Astrocyte (in vitro differentiated cells and primary cell): ENCODE data around the gene NXNL2. TPM values are rescaled to one million over a fixed set of nuclear protein-coding genes. Genes with fewer than 3 reads are reported as not detected.

ENCODE experiments used
- DNase-seq: peaks from one replicate; pipeline ENCODE4 v3.0.0-alpha.2; 2010; ENCODE audit warnings: low read depth
- FAIRE-seq: peaks from 2 replicates; lab custom pipeline; 2011; peaks lifted over from hg19 to GRCh38; lab: Jason Lieb, UNC
- H2AFZ ChIP-seq: 2 replicates; pipeline ENCODE4 v1.6.0; 2012; ENCODE audit warnings: low read depth, low read length, inconsistent platforms
- H3K27ac ChIP-seq: 2 replicates; pipeline ENCODE4 v1.5.1; 2011; ENCODE audit warnings: low read depth, low read length, inconsistent platforms
- H3K27me3 ChIP-seq: 2 replicates; pipeline ENCODE4 v1.6.0; 2011; ENCODE audit warnings: low read length, inconsistent platforms; ENCODE audit not compliant: insufficient read depth
- H3K36me3 ChIP-seq: 2 replicates; pipeline ENCODE4 v1.5.1; 2011; ENCODE audit warnings: low read length, inconsistent platforms; ENCODE audit not compliant: insufficient read depth
- H3K4me1 ChIP-seq: 2 replicates; pipeline ENCODE4 v1.5.1; 2011; ENCODE audit warnings: low read length, inconsistent platforms; ENCODE audit not compliant: insufficient read depth
- H3K4me2 ChIP-seq: 2 replicates; pipeline ENCODE4 v1.6.0; 2012; ENCODE audit warnings: low read length, inconsistent platforms
- H3K4me3 ChIP-seq: 2 replicates; pipeline ENCODE4 v1.5.1; 2011; ENCODE audit warnings: low read depth, mild to moderate bottlenecking, low read length, inconsistent platforms; ENCODE audit not compliant: insufficient read depth
- H3K79me2 ChIP-seq: 2 replicates; pipeline ENCODE4 v1.6.0; 2012; ENCODE audit warnings: mild to moderate bottlenecking, low read length, inconsistent platforms; ENCODE audit not compliant: insufficient read depth
- H3K9ac ChIP-seq: 2 replicates; pipeline ENCODE4 v1.6.0; 2012; ENCODE audit warnings: mild to moderate bottlenecking, low read length, inconsistent platforms
- H3K9me3 ChIP-seq: 2 replicates; pipeline ENCODE4 v1.5.1; 2012; ENCODE audit warnings: low read depth, mild to moderate bottlenecking, low read length, inconsistent platforms; ENCODE audit not compliant: insufficient read depth
- H4K20me1 ChIP-seq: 2 replicates; pipeline ENCODE4 v1.6.0; 2012; ENCODE audit warnings: low read length, inconsistent platforms; ENCODE audit not compliant: insufficient read depth
- H3K27ac Mint-ChIP-seq: one replicate; pipeline ENCODE4 v1.8.0; 2021; ENCODE audit warnings: mild to moderate bottlenecking, mixed read lengths; ENCODE audit not compliant: unreplicated experiment
- H3K27me3 Mint-ChIP-seq: one replicate; pipeline ENCODE4 v1.8.0; 2021; ENCODE audit warnings: low read depth, mixed read lengths; ENCODE audit not compliant: unreplicated experiment
- H3K36me3 Mint-ChIP-seq: one replicate; pipeline ENCODE4 v1.8.0; 2021; ENCODE audit warnings: low read depth, mixed read lengths; ENCODE audit not compliant: unreplicated experiment
- H3K4me1 Mint-ChIP-seq: one replicate; pipeline ENCODE4 v1.8.0; 2021; ENCODE audit warnings: low read depth, mixed read lengths; ENCODE audit not compliant: unreplicated experiment
- H3K4me3 Mint-ChIP-seq: one replicate; pipeline ENCODE4 v1.8.0; 2021; ENCODE audit warnings: mild to moderate bottlenecking, moderate library complexity, mixed read lengths; ENCODE audit not compliant: unreplicated experiment
- H3K9me3 Mint-ChIP-seq: one replicate; pipeline ENCODE4 v1.8.0; 2021; ENCODE audit warnings: mild to moderate bottlenecking, mixed read lengths; ENCODE audit not compliant: unreplicated experiment
- CTCF ChIP-seq: IDR thresholded peaks from 2 replicates; pipeline ENCODE4 v1.5.1; 2011; ENCODE audit warnings: low read depth, mild to moderate bottlenecking, inconsistent platforms, low read length, moderate library complexity; ENCODE audit not compliant: insufficient read depth
- EZH2 ChIP-seq: IDR thresholded peaks from 2 replicates; pipeline ENCODE4 v1.6.1; 2012; ENCODE audit warnings: mild to moderate bottlenecking, low read length, inconsistent platforms; ENCODE audit not compliant: insufficient read depth
- total RNA-seq: library from RNA; stranded (reverse); gene quantifications from 2 replicates; pipeline ENCODE4 v1.2.1, GENCODE V29; 2021

Gene NXNL2
- total RNA-seq, 1 donor from 2014 or later = 1.6 TPM

DNA sequence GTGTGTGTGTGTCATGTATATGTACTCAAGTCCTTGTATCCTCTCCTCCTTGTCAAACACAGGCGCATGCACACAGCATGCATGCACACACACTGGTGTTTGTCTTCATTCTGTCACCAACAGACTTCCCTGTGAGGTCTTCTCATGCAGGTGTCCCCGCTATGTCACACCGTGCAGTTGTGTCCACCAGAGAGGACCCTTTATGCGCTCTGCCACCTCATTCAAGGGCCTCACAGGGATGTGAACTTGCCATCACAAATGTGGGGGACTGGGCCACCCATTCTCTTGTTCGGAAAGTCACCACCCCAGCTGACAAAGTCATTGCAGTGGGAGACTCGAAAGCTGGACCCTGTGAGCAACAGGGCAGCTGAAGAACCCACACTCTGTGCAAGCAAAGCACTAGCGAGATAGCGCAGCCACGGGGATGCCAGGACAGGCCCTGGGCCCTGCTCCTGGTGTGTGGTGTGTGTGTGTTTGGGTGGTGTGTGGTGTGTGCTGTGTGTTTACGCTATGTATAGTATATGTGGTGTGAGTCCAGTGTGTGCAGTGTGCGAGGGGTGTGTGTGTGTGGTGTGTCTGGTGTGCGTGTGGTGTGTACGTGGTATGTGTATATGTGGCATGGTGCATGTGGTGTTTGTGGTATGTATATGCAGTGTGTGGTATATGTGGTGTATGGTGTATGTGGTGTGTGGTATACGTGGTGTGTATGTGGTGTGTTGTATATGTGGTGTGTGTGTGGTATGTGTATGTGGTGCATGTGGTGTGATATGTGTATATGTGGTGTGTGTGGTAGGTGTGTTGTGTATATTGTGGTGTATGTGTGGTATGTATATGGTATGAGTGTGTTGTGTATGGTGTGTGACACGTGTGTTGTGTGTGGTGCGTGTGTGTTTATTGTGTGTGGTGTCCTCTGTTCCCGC is 30.9 kb upstream of the NXNL2 start:
- H3K9ac ChIP-seq = no peak overlapping the region
- no peaks in the 10 kb centered on the region for H3K36me3 Mint-ChIP-seq
- H3K9me3 ChIP-seq = no peaks in the 10 kb centered on the region
- H3K27me3 ChIP-seq = no peaks in the 10 kb centered on the region
- H3K4me3 Mint-ChIP-seq = no peak overlapping the region
- H3K4me3 ChIP-seq = no peak overlapping the region
- no peak for TF ChIP-seq EZH2
- no peak for TF ChIP-seq CTCF
- H3K36me3 ChIP-seq = no peaks in the 10 kb centered on the region
- H3K27ac Mint-ChIP-seq = no peak overlapping the region
- H3K4me2 ChIP-seq = no peak overlapping the region
- peaks cover 2% of the 10 kb centered on the region for H3K27me3 Mint-ChIP-seq
- H3K4me1 Mint-ChIP-seq = no peaks in the 10 kb centered on the region
- no peak overlapping the region for H2AFZ ChIP-seq
- no peaks in the 10 kb centered on the region for H3K79me2 ChIP-seq
- FAIRE-seq = no peak
- no peak for DNase-seq
- no peak overlapping the region for H3K27ac ChIP-seq
- H3K4me1 ChIP-seq = no peaks in the 10 kb centered on the region
- H3K9me3 Mint-ChIP-seq = peaks cover 3% of the 10 kb centered on the region
- no peaks in the 10 kb centered on the region for H4K20me1 ChIP-seq

GRCh38 chr9:88508326-88508725 is 26.7 kb upstream of the NXNL2 start:
- H2AFZ ChIP-seq = no peak overlapping the region
- FAIRE-seq (no peak), DNase-seq (no peak)
- no peak overlapping the region for H3K4me2 ChIP-seq
- no peak overlapping the region for H3K27ac ChIP-seq
- TF ChIP-seq CTCF (no peak), EZH2 (no peak)
- peaks cover 2% of the 10 kb centered on the region for H3K27me3 Mint-ChIP-seq
- no peak overlapping the region for H3K9ac ChIP-seq
- no peaks in the 10 kb centered on the region for H3K36me3 Mint-ChIP-seq
- H4K20me1 ChIP-seq = no peaks in the 10 kb centered on the region
- no peaks in the 10 kb centered on the region for H3K79me2 ChIP-seq
- no peaks in the 10 kb centered on the region for H3K36me3 ChIP-seq
- H3K4me1 ChIP-seq = no peaks in the 10 kb centered on the region
- H3K4me1 Mint-ChIP-seq = no peaks in the 10 kb centered on the region
- no peak overlapping the region for H3K4me3 ChIP-seq
- H3K9me3 ChIP-seq = no peaks in the 10 kb centered on the region
- no peak overlapping the region for H3K27ac Mint-ChIP-seq
- H3K9me3 Mint-ChIP-seq = peaks cover 3% of the 10 kb centered on the region
- no peak overlapping the region for H3K4me3 Mint-ChIP-seq
- no peaks in the 10 kb centered on the region for H3K27me3 ChIP-seq

DNA sequence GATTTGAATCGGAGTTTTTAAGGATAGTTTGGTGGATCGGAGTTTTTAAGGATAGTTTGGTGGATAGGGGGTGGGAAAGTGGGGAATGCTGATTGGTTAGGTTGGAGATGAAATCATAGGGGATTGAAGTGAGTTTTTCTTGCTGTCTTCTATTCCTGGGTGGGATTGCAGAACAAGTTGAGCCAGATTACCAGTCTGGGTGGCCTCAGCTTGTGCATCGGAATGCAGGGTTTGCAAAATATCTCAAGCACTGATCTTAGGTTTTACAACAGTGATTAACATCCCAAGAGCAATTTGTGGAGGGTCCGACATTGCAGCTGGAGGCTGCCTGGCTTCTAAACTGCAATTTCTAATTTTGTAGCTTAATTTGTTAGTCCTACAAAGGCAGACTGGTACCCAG is 23.1 kb upstream of the NXNL2 start:
- no peak overlapping the region for H3K4me3 Mint-ChIP-seq
- Histone ChIP-seq H3K79me2 (no peaks in the 10 kb centered on the region), H3K9me3 (no peaks in the 10 kb centered on the region), H3K27me3 (no peaks in the 10 kb centered on the region), H3K36me3 (no peaks in the 10 kb centered on the region), H3K4me3 (no peak overlapping the region), H3K4me1 (no peaks in the 10 kb centered on the region), H2AFZ (no peak overlapping the region), H3K9ac (no peak overlapping the region), H4K20me1 (no peaks in the 10 kb centered on the region), H3K4me2 (no peak overlapping the region), H3K27ac (no peak overlapping the region)
- peaks cover 9% of the 10 kb centered on the region for H3K4me1 Mint-ChIP-seq
- FAIRE-seq = no peak
- TF ChIP-seq EZH2 (no peak), CTCF (no peak)
- no peaks in the 10 kb centered on the region for H3K36me3 Mint-ChIP-seq
- no peak for DNase-seq
- no peaks in the 10 kb centered on the region for H3K27me3 Mint-ChIP-seq
- H3K27ac Mint-ChIP-seq = no peak overlapping the region
- peaks cover 3% of the 10 kb centered on the region for H3K9me3 Mint-ChIP-seq
